SU-DHL-6 (cell line): ENCODE results near the gene RUNX2.

ENCODE experiments used
- CTCF ChIP-seq: fragments of 200-600 bp; sonication (generic); IDR thresholded peaks from one replicate; pipeline ENCODE4 v1.5.1; 2017; ENCODE audit warnings: antibody characterized with exemption, mild to moderate bottlenecking, low read length, moderate library complexity; ENCODE audit not compliant: insufficient read depth, poor library complexity, severe bottlenecking
- EZH2phosphoT487 ChIP-seq: fragments of 200-600 bp; sonication (generic), shearing (Covaris generic); conservative IDR thresholded peaks from 2 replicates; pipeline ENCODE4 v1.6.1; 2018; ENCODE audit warnings: mild to moderate bottlenecking, antibody characterized with exemption, low read length, moderate library complexity, mixed read lengths

GRCh38 chr6:45426251-45426650, 98.1 kb downstream of the RUNX2 start:
- TF ChIP-seq CTCF = no peak
- no peak for TF ChIP-seq EZH2phosphoT487
